ENCODE data around the gene PISD.

Gene PISD

DNA sequence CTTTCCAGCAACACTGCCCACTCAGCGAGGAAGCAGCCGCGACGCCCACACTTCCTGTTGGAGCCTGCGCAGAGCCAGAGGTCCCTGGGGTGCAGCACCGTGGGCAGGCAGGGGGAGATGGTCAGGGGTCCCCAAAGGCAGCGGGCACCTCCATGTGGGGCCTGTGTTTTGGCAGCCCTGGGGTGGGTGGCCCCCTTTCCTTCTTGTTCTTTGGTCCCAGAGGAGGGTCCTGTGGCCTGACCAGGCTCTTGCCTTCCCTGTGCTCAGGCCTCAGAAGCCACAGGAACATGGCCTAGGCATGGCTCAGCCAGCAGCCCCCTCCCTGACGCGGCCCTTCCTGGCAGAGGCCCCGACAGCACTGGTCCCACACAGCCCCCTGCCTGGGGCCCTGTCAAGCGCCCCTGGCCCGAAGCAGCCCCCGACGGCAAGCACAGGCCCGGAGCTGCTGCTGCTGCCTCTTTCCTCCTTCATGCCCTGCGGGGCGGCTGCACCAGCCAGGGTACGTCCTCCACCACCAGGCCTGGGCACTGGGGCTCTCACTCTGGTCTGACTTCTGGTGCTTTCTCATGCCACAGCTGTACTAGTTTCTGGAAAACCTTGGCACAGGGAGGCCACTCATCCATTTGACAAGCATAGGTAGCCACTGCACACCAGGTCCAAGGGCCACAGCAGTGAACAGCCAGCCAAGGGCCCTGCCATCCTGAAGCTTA lies 47.1 kb downstream of the PISD start:
- H3K9me3 ChIP-seq (ENCODE audit: control insufficient read depth, insufficient read depth, low read depth, low read length) = no peaks in the 10 kb centered on the region
- H3K36me3 ChIP-seq (ENCODE audit: control insufficient read depth, insufficient read depth, low read length) = peaks cover 44% of the 10 kb centered on the region
- H3K27ac ChIP-seq (ENCODE audit: low read depth, low read length) = no peak overlapping the region
- H3K27me3 ChIP-seq (ENCODE audit: control insufficient read depth, insufficient read depth, low read length) = no peaks in the 10 kb centered on the region
- H3K9ac ChIP-seq (ENCODE audit: low read length) = no peak overlapping the region
- H3K4me3 ChIP-seq (ENCODE audit: low read depth, low read length) = no peak overlapping the region
- no peaks in the 10 kb centered on the region for H3K4me1 ChIP-seq (ENCODE audit: control insufficient read depth, insufficient read depth, low read length)

GRCh38 chr22:31613904-31614296 lies 48.1 kb downstream of the PISD start:
- no peak overlapping the region for H3K27ac ChIP-seq (ENCODE audit: low read depth, low read length)
- no peaks in the 10 kb centered on the region for H3K4me1 ChIP-seq (ENCODE audit: control insufficient read depth, insufficient read depth, low read length)
- no peak overlapping the region for H3K4me3 ChIP-seq (ENCODE audit: low read depth, low read length)
- H3K27me3 ChIP-seq (ENCODE audit: control insufficient read depth, insufficient read depth, low read length) = no peaks in the 10 kb centered on the region
- no peaks in the 10 kb centered on the region for H3K9me3 ChIP-seq (ENCODE audit: control insufficient read depth, insufficient read depth, low read depth, low read length)
- peaks cover 34% of the 10 kb centered on the region for H3K36me3 ChIP-seq (ENCODE audit: control insufficient read depth, insufficient read depth, low read length)
- no peak overlapping the region for H3K9ac ChIP-seq (ENCODE audit: low read length)

GRCh38 chr22:31613286-31613903 lies 48.6 kb downstream of the PISD start:
- peaks cover 29% of the 10 kb centered on the region for H3K36me3 ChIP-seq (ENCODE audit: control insufficient read depth, insufficient read depth, low read length)
- H3K4me1 ChIP-seq (ENCODE audit: control insufficient read depth, insufficient read depth, low read length) = no peaks in the 10 kb centered on the region
- no peak overlapping the region for H3K27ac ChIP-seq (ENCODE audit: low read depth, low read length)
- H3K9me3 ChIP-seq (ENCODE audit: control insufficient read depth, insufficient read depth, low read depth, low read length) = no peaks in the 10 kb centered on the region
- no peaks in the 10 kb centered on the region for H3K27me3 ChIP-seq (ENCODE audit: control insufficient read depth, insufficient read depth, low read length)
- H3K9ac ChIP-seq (ENCODE audit: low read length) = peak overlapping the region; percentile 15
- no peak overlapping the region for H3K4me3 ChIP-seq (ENCODE audit: low read depth, low read length)

GRCh38 chr22:31612891-31613285 lies 49.1 kb downstream of the PISD start:
- no peaks in the 10 kb centered on the region for H3K9me3 ChIP-seq (ENCODE audit: control insufficient read depth, insufficient read depth, low read depth, low read length)
- no peak overlapping the region for H3K27ac ChIP-seq (ENCODE audit: low read depth, low read length)
- H3K36me3 ChIP-seq (ENCODE audit: control insufficient read depth, insufficient read depth, low read length) = peaks cover 24% of the 10 kb centered on the region
- no peaks in the 10 kb centered on the region for H3K4me1 ChIP-seq (ENCODE audit: control insufficient read depth, insufficient read depth, low read length)
- H3K4me3 ChIP-seq (ENCODE audit: low read depth, low read length) = no peak overlapping the region
- peak overlapping the region; percentile 15 for H3K9ac ChIP-seq (ENCODE audit: low read length)
- no peaks in the 10 kb centered on the region for H3K27me3 ChIP-seq (ENCODE audit: control insufficient read depth, insufficient read depth, low read length)

DNA sequence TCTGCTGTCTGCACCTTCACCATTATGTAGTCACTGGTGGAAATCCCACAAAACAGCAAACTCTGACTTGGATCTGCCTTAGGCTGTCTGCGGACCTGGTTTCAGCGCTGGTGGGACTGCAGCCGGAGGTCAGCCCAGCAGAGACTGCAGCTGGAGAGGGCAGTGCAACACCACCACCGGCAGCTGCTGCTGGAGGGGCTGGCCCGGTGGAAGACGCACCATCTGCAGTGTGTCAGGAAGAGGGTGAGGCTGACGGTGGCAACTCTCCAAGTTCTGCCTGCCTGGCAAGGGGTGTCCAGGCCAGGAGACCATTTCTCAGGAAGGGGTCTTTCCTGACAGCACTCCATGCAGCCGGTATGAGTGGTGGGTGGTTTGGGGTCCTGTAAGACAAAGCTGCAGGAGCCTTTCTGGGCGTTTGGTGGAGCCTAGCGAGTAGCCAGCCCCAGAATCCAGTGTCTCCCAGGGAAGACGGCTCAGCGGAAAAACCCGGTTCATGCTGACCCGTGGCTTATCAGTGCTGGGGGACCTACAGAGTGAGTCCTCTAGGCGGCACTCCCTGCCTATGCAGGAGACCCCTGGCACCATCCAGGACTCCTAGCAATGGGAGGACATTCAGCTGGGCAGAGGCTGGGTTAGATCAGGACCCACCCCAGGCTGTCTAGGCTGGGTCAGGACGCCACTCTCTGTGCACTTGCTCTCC lies 50.8 kb downstream of the PISD start:
- Histone ChIP-seq H3K4me1 (ENCODE audit: control insufficient read depth, insufficient read depth, low read length) (no peaks in the 10 kb centered on the region), H3K9me3 (ENCODE audit: control insufficient read depth, insufficient read depth, low read depth, low read length) (no peaks in the 10 kb centered on the region), H3K4me3 (ENCODE audit: low read depth, low read length) (no peak overlapping the region), H3K9ac (ENCODE audit: low read length) (no peak overlapping the region), H3K36me3 (ENCODE audit: control insufficient read depth, insufficient read depth, low read length) (peaks cover 10% of the 10 kb centered on the region), H3K27me3 (ENCODE audit: control insufficient read depth, insufficient read depth, low read length) (no peaks in the 10 kb centered on the region), H3K27ac (ENCODE audit: low read depth, low read length) (no peak overlapping the region)

DNA sequence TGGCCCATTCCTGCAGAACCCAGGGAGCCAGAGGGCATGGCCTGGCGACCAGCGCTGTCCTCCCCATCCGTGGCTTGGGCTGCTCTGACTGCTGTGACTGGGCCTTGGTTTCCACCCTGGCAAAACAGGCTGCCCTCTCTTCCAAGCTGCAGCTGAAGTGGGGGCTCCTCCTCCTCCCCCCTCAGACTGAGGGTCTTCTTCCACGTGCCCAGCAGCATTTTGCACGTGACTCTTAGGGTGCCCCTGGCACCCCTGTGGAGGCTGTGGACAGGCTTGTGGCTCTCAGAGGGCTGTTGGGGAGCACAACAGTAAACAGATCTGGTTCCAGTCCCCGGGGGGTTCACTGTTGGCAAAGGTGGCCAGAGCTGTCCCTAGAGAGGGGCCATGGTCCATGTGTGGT lies 51.4 kb downstream of the PISD start:
- H3K36me3 ChIP-seq (ENCODE audit: control insufficient read depth, insufficient read depth, low read length) = 0 out of 2 replicates have a peak, but pooled peaks cover 7% of the 10 kb centered on the region
- H3K4me1 ChIP-seq (ENCODE audit: control insufficient read depth, insufficient read depth, low read length) = no peaks in the 10 kb centered on the region
- no peak overlapping the region for H3K27ac ChIP-seq (ENCODE audit: low read depth, low read length)
- no peaks in the 10 kb centered on the region for H3K27me3 ChIP-seq (ENCODE audit: control insufficient read depth, insufficient read depth, low read length)
- H3K4me3 ChIP-seq (ENCODE audit: low read depth, low read length) = no peak overlapping the region
- no peak overlapping the region for H3K9ac ChIP-seq (ENCODE audit: low read length)
- H3K9me3 ChIP-seq (ENCODE audit: control insufficient read depth, insufficient read depth, low read depth, low read length) = no peaks in the 10 kb centered on the region

DNA sequence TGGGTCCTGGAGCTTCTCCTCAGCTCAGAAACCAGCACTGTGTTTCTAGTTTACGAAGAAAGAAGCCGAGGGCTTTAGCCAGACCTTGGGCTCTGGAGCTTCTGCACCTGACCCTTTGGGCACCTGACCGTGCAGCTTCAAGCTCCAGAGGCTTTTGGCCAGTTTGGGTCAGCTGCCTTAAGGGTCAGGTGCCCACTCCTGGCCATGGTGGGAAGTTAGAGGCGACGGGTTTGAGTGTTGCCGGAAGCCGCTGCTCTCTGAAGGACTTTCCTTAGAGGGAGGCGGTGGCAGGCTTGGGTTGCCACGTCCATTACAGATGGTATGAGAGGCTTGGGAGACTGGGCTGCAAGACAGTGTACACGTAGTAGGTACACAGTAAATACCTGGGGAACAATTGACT lies 52.3 kb downstream of the PISD start:
- H3K9ac ChIP-seq (ENCODE audit: low read length) = no peak overlapping the region
- H3K36me3 ChIP-seq (ENCODE audit: control insufficient read depth, insufficient read depth, low read length) = 0 out of 2 replicates have a peak, but pooled peaks cover 7% of the 10 kb centered on the region
- no peaks in the 10 kb centered on the region for H3K9me3 ChIP-seq (ENCODE audit: control insufficient read depth, insufficient read depth, low read depth, low read length)

DNA sequence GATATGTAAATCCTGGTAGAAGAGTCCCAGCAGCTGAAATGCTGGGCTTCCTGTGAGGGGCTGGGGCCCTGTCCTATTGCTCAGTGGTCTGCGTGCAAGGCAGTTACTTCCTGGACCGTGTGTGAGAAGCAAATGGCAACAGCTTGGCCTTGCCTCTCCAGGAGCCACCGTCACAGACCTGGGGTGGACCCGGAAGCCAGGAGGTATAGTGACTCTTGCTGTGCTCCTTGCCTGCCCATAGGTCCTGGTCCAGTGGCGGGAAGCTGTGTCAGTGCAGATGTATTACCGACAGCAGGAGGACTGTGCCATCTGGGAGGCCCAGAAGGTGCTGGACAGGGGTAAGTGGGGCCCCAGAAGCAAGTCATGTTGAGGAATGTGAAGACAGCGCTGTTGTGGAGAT lies 54.3 kb downstream of the PISD start:
- H3K27me3 ChIP-seq (ENCODE audit: control insufficient read depth, insufficient read depth, low read length) = no peaks in the 10 kb centered on the region
- peaks cover 8% of the 10 kb centered on the region; the same call in 1 of the 2 replicates for H3K36me3 ChIP-seq (ENCODE audit: control insufficient read depth, insufficient read depth, low read length)
- H3K4me1 ChIP-seq (ENCODE audit: control insufficient read depth, insufficient read depth, low read length) = no peaks in the 10 kb centered on the region
- H3K9ac ChIP-seq (ENCODE audit: low read length) = no peak overlapping the region
- no peaks in the 10 kb centered on the region for H3K9me3 ChIP-seq (ENCODE audit: control insufficient read depth, insufficient read depth, low read depth, low read length)
- H3K27ac ChIP-seq (ENCODE audit: low read depth, low read length) = no peak overlapping the region
- no peak overlapping the region for H3K4me3 ChIP-seq (ENCODE audit: low read depth, low read length)

More for the DNA sequence above, 52.3 kb downstream of the PISD start:
- Histone ChIP-seq H3K27me3 (ENCODE audit: control insufficient read depth, insufficient read depth, low read length) (no peaks in the 10 kb centered on the region), H3K27ac (ENCODE audit: low read depth, low read length) (no peak overlapping the region), H3K4me3 (ENCODE audit: low read depth, low read length) (no peak overlapping the region), H3K4me1 (ENCODE audit: control insufficient read depth, insufficient read depth, low read length) (no peaks in the 10 kb centered on the region)

DNA sequence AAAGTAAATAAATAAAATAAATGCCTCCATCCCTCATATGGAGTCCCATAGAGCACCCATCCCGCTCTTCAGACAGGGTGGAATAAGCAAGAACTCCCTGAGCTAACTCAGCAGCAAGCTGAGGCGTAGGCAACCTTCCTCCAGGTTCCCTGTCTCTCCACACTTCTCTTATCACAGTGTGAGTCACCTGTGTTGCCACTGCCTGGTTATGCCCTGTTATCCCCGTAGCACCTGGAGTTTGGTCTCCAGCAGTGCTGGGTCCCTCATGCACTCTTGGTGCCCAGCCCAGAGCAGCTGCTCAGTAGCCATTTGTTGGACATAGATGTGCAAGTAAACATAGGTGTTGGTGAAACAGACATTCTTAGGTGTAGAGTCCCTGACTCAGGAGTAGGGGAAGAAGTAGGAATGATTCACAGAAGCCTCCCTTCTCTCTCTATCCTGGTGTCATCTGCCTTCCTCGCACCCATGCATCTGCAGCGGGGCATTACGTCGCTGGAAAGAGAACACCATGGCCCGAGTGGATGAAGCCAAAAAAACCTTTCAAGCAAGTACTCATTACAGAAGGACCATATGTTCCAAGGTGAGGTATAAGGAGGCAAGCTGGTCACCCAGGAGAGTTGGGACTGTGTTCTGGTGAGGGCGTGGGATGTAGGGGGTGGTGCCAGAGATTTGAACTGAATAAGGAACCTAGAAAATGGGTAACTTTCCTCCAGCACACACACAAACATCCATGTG lies 56.0 kb downstream of the PISD start:
- no peak overlapping the region for H3K9ac ChIP-seq (ENCODE audit: low read length)
- no peak overlapping the region for H3K4me3 ChIP-seq (ENCODE audit: low read depth, low read length)
- H3K27ac ChIP-seq (ENCODE audit: low read depth, low read length) = no peak overlapping the region
- H3K4me1 ChIP-seq (ENCODE audit: control insufficient read depth, insufficient read depth, low read length) = no peaks in the 10 kb centered on the region
- peaks cover 9% of the 10 kb centered on the region for H3K36me3 ChIP-seq (ENCODE audit: control insufficient read depth, insufficient read depth, low read length)
- H3K27me3 ChIP-seq (ENCODE audit: control insufficient read depth, insufficient read depth, low read length) = no peaks in the 10 kb centered on the region
- no peaks in the 10 kb centered on the region for H3K9me3 ChIP-seq (ENCODE audit: control insufficient read depth, insufficient read depth, low read depth, low read length)

GRCh38 chr22:31604746-31605705 lies 57.0 kb downstream of the PISD start:
- Histone ChIP-seq H3K27me3 (ENCODE audit: control insufficient read depth, insufficient read depth, low read length) (no peaks in the 10 kb centered on the region), H3K4me3 (ENCODE audit: low read depth, low read length) (no peak overlapping the region), H3K9ac (ENCODE audit: low read length) (no peak overlapping the region), H3K27ac (ENCODE audit: low read depth, low read length) (no peak overlapping the region), H3K36me3 (ENCODE audit: control insufficient read depth, insufficient read depth, low read length) (peaks cover 9% of the 10 kb centered on the region), H3K9me3 (ENCODE audit: control insufficient read depth, insufficient read depth, low read depth, low read length) (no peaks in the 10 kb centered on the region), H3K4me1 (ENCODE audit: control insufficient read depth, insufficient read depth, low read length) (no peaks in the 10 kb centered on the region)
